Muscle of leg (tissue), 11 donors: ENCODE measurements around the gene TMEM132D. TPM values are rescaled to one million over a fixed set of nuclear protein-coding genes. Genes with fewer than 3 reads are reported as not detected.
"Not testable (repeated sequence)": the region's sequence is repeated elsewhere in the genome, so short reads cannot be mapped to it uniquely, and the experiment has no call there.

Experiments
- DNase-seq: peaks from one replicate; pipeline ENCODE4 v3.0.0; 2013
- H3K27ac ChIP-seq: one replicate; pipeline ENCODE4 v1.5.1; 2013; ENCODE audit warnings: mild to moderate bottlenecking, low read length, control low read depth
- H3K27me3 ChIP-seq: one replicate; pipeline ENCODE4 v1.6.1; 2013; ENCODE audit warnings: low read length; ENCODE audit not compliant: control insufficient read depth, insufficient read depth
- H3K36me3 ChIP-seq: one replicate; pipeline ENCODE4 v1.6.1; 2013; ENCODE audit warnings: low read length; ENCODE audit not compliant: control insufficient read depth, insufficient read depth
- H3K4me1 ChIP-seq: one replicate; pipeline ENCODE4 v1.6.1; 2013; ENCODE audit warnings: low read length; ENCODE audit not compliant: control insufficient read depth, insufficient read depth
- H3K4me3 ChIP-seq: one replicate; pipeline ENCODE4 v1.5.1; 2013; ENCODE audit warnings: low read length, control low read depth
- H3K9me3 ChIP-seq: replicated peaks from 2 replicates; pipeline ENCODE4 v1.6.1; 2013; ENCODE audit warnings: low read depth, low read length; ENCODE audit not compliant: control insufficient read depth
- WGBS: methylation state at CpG from one replicate; pipeline ENCODE4 v1.1.5; 2013; ENCODE audit warnings: missing lambda C conversion rate; ENCODE audit not compliant: insufficient coverage; 5-methylcytosine and 5-hydroxymethylcytosine counted together
- polyA plus RNA-seq, 8 donors: library from polyadenylated mRNA; unstranded; fragments of 120-200 nt; gene quantifications; one replicate each; pipeline versions ENCODE4 v1.2.1 to v1.2.3, GENCODE V29; 2013; ENCODE audit warnings: inconsistent platforms in 1 of 8, low replicate concordance in 1 of 8; ENCODE audit not compliant: insufficient read length in 8 of 8, insufficient read depth in 1 of 8
- total RNA-seq: library from RNA; stranded (reverse); fragments of 120-200 nt; gene quantifications from one replicate; pipeline ENCODE4 v1.2.4, GENCODE V29; 2013

TMEM132D gene
- total and polyA plus RNA-seq, 9 donors: 0.44 to 2.0 (median 0.85) TPM

DNA sequence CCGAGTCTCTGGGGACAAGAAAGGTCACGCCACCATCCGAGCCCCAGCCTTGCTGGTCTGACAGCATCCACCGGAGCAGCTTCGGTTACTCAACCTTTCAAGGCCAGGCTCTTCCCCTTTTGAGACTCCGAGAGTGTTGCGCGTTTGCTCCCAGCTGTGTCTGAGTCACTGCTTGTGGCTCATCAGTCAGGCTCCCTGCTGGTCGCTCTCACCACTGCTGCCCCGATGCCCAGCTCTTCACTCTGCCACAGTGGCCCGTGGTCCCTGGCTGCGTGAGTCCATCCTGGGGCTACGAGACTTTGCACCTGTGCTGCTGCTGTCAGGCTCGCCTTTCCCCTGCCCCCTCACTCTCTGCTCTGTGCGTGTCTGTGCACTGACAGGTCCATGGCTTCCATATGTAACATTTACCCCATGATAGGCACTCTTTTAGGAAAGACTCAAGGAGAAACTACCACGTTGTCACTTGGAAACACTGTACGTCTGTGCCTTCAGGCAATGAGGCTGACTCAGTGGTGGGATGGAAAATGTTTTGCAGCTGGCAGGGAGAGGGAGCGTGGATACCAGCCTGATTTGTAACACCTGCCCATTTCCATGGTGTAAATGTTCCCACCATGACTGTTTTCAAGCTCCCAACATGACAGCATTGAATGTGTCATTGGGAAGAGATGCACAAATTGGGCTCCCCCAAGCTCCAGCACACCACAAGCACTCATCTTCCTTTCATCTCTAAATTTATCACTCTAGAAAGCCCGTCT, 350.7 kb downstream of the TMEM132D start:
- 90% methylated on average over 16 of the region's 19 CpGs for WGBS
- H3K36me3 ChIP-seq: no peaks in the 10 kb centered on the region
- H3K4me1 ChIP-seq: no peaks in the 10 kb centered on the region
- no peak for DNase-seq
- no peaks in the 10 kb centered on the region for H3K27me3 ChIP-seq
- peaks cover 7% of the 10 kb centered on the region for H3K9me3 ChIP-seq
- no peak overlapping the region for H3K4me3 ChIP-seq
- H3K27ac ChIP-seq: no peak overlapping the region

DNA sequence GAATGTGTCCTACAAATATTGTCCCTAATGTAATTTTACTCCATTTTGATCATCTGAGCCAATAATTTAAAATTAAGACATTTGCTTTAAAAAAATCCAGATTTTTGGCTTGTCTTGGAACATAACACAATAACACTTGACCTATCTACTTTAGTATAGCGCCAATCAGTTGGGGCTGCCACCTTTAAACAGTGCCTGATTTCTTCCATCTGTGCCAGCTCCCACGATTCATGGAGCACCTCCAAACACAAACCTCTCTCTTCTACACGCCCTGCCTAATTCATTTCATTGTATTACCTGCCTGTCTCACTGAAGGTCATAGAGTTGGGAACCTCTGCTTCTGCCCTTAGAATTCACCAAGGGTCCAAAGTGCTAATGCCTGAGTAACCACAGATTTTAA, 352.4 kb downstream of the TMEM132D start:
- H3K27ac ChIP-seq: no peak overlapping the region
- no peaks in the 10 kb centered on the region for H3K36me3 ChIP-seq
- no peak overlapping the region for H3K4me3 ChIP-seq
- peaks cover 7% of the 10 kb centered on the region for H3K9me3 ChIP-seq
- 75% methylated on average over 3 of the region's 3 CpGs for WGBS
- no peak for DNase-seq
- no peaks in the 10 kb centered on the region for H3K27me3 ChIP-seq
- no peaks in the 10 kb centered on the region for H3K4me1 ChIP-seq

DNA sequence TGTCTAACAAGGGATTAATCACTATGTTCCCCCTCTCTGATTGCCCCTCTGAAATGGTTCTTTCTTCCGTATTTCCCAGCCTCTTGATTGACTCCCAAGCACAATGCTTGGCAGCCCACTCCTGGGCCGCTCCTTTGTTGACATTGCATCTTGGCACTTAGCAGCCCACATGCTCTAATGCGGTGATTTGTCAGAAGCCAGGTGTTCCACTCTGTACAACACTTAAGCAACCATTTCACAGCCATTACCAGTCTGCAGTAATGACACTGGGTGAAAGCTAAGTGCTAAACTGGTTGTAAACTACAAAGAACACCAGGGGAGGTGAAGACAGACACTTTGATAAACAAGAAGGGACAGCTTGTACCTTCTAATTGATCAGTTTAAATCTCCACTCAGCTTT, 353.5 kb downstream of the TMEM132D start:
- peaks cover 7% of the 10 kb centered on the region for H3K9me3 ChIP-seq
- H3K4me3 ChIP-seq: no peak overlapping the region
- no peaks in the 10 kb centered on the region for H3K36me3 ChIP-seq
- 54% methylated on average over 2 of the region's 3 CpGs for WGBS
- H3K4me1 ChIP-seq: no peaks in the 10 kb centered on the region
- no peak overlapping the region for H3K27ac ChIP-seq
- DNase-seq: peak; percentile 5
- H3K27me3 ChIP-seq: no peaks in the 10 kb centered on the region

DNA sequence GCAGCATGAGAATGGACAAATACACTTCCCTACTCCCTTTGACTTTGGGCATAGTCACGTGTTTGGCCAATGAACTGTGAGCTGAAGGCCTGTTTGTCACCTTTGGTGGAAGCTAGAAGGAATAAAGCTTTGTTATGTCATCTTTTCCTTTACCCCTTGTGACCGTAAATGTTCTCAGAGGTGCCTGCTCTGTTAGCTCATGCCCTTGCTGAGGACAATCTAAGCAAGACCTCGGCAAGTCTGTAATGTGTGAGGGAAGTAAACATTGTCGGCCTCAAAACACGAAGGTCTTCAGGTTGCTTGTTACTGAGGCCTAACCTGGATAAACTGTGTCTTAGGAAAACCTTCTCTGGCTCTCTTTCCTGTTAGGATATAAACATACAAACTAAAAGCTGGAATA, 354.2 kb downstream of the TMEM132D start:
- no peaks in the 10 kb centered on the region for H3K27me3 ChIP-seq
- H3K4me1 ChIP-seq: no peaks in the 10 kb centered on the region
- H3K4me3 ChIP-seq: no peak overlapping the region
- no peak for DNase-seq
- no peak overlapping the region for H3K27ac ChIP-seq
- no peaks in the 10 kb centered on the region for H3K36me3 ChIP-seq
- 88% methylated on average over 2 of the region's 5 CpGs for WGBS
- peaks cover 7% of the 10 kb centered on the region for H3K9me3 ChIP-seq

DNA sequence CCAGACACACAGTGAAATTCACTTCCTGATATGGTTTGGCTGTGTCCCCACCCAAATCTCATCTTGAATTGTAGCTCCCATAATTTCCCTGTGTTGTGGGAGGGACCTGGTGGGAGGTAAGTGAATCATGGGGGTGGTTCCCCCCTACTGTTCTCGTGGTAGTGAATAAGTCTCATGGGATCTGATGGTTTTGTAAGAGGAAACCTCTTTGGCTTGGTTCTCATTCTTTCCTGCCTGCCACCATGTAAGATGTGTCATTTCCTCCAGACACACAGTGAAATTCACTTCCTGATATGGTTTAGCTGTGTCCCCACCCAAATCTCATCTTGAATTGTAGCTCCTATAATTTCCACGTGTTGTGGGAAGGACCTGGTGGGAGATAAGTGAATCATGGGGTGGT, 354.8 kb downstream of the TMEM132D start:
- not testable (repeated sequence) for DNase-seq, H3K9me3 ChIP-seq, H3K27ac ChIP-seq, H3K36me3 ChIP-seq, H3K27me3 ChIP-seq, H3K4me1 ChIP-seq, H3K4me3 ChIP-seq
- no CpG with 5 or more reads among the region's 2 CpGs for WGBS

- Histone ChIP-seq H3K4me1 (peaks cover 3% of the 10 kb centered on the region), H3K36me3 (no peaks in the 10 kb centered on the region), H3K9me3 (no peaks in the 10 kb centered on the region), H3K4me3 (no peak overlapping the region), H3K27ac (no peak overlapping the region), H3K27me3 (no peaks in the 10 kb centered on the region)
- no peak for DNase-seq
- 90% methylated on average over 3 of the region's 6 CpGs for WGBS
Observed at GRCh38 chr12:129544716-129545115, 359.1 kb downstream of the TMEM132D start.

GRCh38 chr12:129540954-129541353, 362.9 kb downstream of the TMEM132D start:
- no peak for DNase-seq
- Histone ChIP-seq H3K4me1 (peaks cover 3% of the 10 kb centered on the region), H3K4me3 (no peak overlapping the region), H3K9me3 (no peaks in the 10 kb centered on the region), H3K27me3 (no peaks in the 10 kb centered on the region), H3K27ac (no peak overlapping the region), H3K36me3 (no peaks in the 10 kb centered on the region)
- WGBS: 80% methylated on average over 1 of the region's 5 CpGs

DNA sequence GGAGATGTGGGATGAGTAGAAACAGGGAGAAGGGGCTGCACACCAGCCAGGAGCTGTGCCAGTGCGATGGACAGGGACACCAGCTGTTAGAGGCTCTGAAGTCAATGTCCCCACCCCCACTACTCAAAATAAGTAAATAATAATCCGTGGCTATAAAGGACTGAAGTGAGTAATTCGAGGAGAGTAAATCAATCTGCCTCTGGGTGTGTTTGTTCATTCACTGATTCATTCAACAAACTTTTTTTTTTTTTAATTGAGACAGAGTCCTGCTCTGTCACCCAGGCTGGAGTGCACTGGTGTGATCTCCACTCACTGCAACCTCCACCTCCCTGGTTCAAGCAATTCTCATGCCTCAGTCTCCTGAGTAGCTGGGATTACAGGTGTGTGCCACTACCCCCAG, 363.6 kb downstream of the TMEM132D start:
- Histone ChIP-seq H3K4me1 (peaks cover 3% of the 10 kb centered on the region), H3K9me3 (no peaks in the 10 kb centered on the region), H3K27ac (no peak overlapping the region), H3K4me3 (no peak overlapping the region), H3K27me3 (no peaks in the 10 kb centered on the region), H3K36me3 (no peaks in the 10 kb centered on the region)
- WGBS: no CpG with 5 or more reads among the region's 3 CpGs
- peak; percentile 3 for DNase-seq

- not testable (repeated sequence) for H3K9me3 ChIP-seq, H3K4me1 ChIP-seq, H3K27me3 ChIP-seq, H3K4me3 ChIP-seq, H3K36me3 ChIP-seq, H3K27ac ChIP-seq
- 95% methylated on average over 11 of the region's 15 CpGs for WGBS
- DNase-seq: peak; percentile 3
Observed at GRCh38 chr12:129538724-129539335, 365.0 kb downstream of the TMEM132D start.

DNA sequence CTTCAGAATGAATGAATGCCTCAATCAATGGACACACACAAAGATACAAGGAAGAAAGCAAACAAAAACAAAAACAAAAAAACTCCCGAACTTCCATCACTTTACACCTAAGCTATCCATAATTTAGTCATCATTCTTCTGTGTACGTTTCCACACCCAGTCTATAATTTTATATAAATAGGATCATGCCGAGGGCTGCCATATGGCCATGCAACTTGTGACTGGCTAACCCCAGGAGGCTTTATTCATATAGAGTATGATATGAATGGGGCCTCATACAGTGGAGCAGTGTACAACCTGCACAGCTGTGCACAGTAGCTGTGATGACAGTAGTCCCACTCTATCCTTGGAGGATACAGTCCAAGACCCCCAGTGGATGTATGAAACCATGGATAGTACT, 365.7 kb downstream of the TMEM132D start:
- no peak overlapping the region for H3K4me3 ChIP-seq

More for the DNA sequence above, 365.7 kb downstream of the TMEM132D start:
- Histone ChIP-seq H3K27ac (no peak overlapping the region), H3K4me1 (peaks cover 3% of the 10 kb centered on the region), H3K27me3 (no peaks in the 10 kb centered on the region), H3K9me3 (no peaks in the 10 kb centered on the region), H3K36me3 (no peaks in the 10 kb centered on the region)
- no peak for DNase-seq
- WGBS: no CpG with 5 or more reads among the region's 3 CpGs
